Head of caudate nucleus (tissue), 42 donors: ENCODE measurements around the gene UMAD1.
"Not testable (repeated sequence)": the region's sequence is repeated elsewhere in the genome, so short reads cannot be mapped to it uniquely, and the experiment has no call there.

ENCODE experiments used
- DNase-seq, 42 donors: peaks; one replicate each; pipeline versions ENCODE4 v3.0.0 to v3.0.0-alpha.2; 2020 to 2021; ENCODE audit warnings: mixed read lengths in 7 of 42
- intact Hi-C: fragments of 100-400 bp; cut with DNase I; formaldehyde crosslinking; loops from one replicate; pipeline ENCODE4 v1.15.0; 2022

Gene UMAD1

GRCh38 chr7:7783001-7783400 is 142.4 kb downstream of the UMAD1 start:
- intact Hi-C loops: no loop called here
- DNase-seq: no peak

GRCh38 chr7:7785344-7785973 is 144.9 kb downstream of the UMAD1 start:
- no peak for DNase-seq
- intact Hi-C loops: no loop called here

DNA sequence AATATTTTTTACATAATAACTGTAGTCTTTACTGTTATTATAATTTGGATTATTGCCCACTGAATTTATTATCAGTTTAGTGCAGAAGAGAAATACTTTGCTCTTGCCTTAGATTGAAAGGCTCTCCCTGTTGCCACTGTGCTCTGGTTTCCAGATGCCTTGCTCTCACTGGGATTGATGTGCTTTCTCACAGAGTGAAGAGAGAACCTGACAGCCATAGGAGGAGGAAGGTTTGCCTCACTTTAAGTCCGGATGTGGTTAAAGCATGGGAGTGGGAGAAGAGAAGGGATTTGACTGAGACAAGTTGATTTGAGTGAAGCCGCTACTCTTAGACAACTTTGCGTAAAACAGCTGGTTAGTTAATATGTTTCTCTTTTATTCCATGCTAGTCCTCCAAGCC is 146.0 kb downstream of the UMAD1 start:
- intact Hi-C loops: no loop called here
- DNase-seq: no peak

DNA sequence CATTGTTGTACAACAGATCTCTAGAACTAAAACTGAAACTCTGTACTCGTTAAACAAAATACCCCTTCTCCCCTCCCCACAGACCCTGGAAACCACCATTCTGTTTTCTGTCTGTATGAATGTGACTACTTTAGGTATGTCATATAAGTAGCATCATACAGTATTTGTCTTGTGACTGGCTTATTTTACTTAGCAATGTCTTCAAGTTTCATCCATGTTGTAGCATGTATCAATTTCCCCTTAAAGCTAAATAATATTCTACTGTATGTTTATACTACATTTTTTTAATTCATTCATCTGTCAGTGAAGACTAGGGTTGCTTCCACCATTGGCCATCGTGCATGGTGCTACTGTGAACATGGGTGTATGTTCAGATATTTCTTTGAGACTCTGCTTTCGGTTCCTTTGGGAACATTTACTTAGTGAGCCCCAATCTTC is 149.0 kb downstream of the UMAD1 start:
- no peak for DNase-seq
- intact Hi-C loops: no loop called here

GRCh38 chr7:7790041-7790741 is 149.6 kb downstream of the UMAD1 start:
- no peak for DNase-seq
- intact Hi-C loops: no loop called here

GRCh38 chr7:7791523-7791922 is 151.0 kb downstream of the UMAD1 start:
- no peak for DNase-seq
- intact Hi-C loops: no loop called here

- intact Hi-C loops: no loop called here
- DNase-seq: no peak
Measured at GRCh38 chr7:7792056-7792455, 151.5 kb downstream of the UMAD1 start.

DNA sequence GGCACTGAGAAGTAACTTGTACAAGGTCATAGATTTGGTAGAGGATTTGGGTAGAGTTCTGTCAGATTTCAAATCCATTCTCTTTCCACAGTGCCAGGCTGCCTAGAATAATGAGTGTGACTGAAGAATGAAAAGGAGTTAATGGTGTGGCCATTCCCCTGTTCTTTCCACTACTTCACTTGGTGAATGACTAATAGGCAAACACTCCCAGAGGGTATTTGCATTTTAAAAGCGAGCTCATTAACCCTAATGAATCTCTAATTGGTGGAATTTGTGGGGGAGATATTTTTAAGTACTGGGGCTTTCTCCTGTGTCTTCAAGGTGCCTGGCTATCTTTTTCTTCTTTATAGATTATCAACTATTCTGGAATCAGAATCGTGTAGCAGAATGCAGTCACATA is 152.7 kb downstream of the UMAD1 start:
- no peak for DNase-seq
- intact Hi-C loops: no loop called here

DNA sequence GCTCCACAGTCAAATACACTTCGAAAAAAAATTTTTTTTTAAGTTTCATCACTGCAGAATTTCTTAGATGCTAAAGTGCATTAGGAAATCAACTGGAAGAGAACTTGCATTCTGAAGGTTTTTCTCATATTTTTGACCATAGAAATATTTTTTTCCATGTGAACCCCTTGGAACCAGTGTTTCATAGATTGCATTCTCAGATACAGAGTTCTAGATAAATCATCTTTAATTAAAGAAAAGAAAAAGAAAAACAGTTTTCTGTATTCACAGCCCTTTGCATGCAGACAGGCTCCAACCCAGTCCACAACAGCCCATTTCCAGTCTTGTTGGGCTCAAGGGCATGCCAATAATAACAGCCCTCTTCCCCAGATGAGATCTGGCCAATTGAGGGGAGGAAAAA is 153.4 kb downstream of the UMAD1 start:
- intact Hi-C loops: no loop called here
- DNase-seq: no peak

- intact Hi-C loops: no loop called here
Measured at GRCh38 chr7:7795203-7795602, 154.7 kb downstream of the UMAD1 start.

DNA sequence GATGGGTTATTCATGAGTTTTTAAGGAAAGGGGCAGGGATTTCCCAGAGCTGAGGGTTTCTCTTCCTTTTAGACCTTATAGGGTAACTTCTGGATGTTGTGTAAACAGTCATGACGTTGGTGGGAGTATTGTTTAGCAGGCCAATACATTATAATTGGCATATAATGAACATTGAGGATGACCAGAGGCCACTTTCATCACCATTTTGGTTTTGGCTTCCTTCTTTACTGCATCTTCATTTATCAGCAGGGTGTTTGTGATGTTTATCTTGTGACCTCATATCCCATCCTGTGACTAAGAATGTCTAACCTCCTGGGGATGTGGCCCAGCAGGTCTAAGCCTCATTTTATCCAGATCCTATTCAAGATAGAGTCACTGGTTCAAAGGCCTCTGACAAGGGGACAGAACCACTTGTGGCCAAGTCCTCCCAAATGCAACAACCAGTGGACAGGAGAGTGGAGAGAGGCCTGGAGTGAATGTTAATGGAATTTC is 155.1 kb downstream of the UMAD1 start:
- intact Hi-C loops: no loop called here
- no peak for DNase-seq

More at GRCh38 chr7:7795203-7795602, 154.7 kb downstream of the UMAD1 start:
- no peak for DNase-seq

- DNase-seq: no peak
- intact Hi-C loops: no loop called here
Measured at GRCh38 chr7:7798510-7798909, 158.0 kb downstream of the UMAD1 start.

DNA sequence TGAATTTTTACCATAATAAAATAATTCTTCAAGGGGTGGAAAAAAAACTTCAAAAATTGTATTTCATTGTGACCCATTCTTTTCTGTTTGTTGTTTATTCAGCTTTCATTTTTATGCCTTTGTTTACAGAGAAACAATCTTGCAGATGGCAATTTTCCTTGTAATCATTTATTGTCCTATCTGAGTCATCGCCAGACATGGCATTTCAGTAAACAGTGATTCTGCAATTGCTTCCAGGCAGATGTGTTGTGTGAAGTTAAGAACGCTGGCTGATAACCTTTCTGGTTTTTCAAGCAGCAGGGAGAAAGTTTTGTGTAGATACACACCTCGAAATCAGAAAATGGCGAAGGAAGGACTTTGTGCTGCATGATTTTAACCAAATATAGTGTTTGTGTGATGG is 158.6 kb downstream of the UMAD1 start:
- DNase-seq: no peak
- intact Hi-C loops: no loop called here

GRCh38 chr7:7802531-7802930 is 162.0 kb downstream of the UMAD1 start:
- intact Hi-C loops: no loop called here
- no peak for DNase-seq

- DNase-seq: no peak
- intact Hi-C loops: no loop called here
Measured at GRCh38 chr7:7803715-7804178, 163.2 kb downstream of the UMAD1 start.

GRCh38 chr7:7804822-7805221 is 164.3 kb downstream of the UMAD1 start:
- intact Hi-C loops, DNase-seq: not testable (repeated sequence)

GRCh38 chr7:7805511-7806153 is 165.1 kb downstream of the UMAD1 start:
- DNase-seq: no peak
- intact Hi-C loops: no loop called here

DNA sequence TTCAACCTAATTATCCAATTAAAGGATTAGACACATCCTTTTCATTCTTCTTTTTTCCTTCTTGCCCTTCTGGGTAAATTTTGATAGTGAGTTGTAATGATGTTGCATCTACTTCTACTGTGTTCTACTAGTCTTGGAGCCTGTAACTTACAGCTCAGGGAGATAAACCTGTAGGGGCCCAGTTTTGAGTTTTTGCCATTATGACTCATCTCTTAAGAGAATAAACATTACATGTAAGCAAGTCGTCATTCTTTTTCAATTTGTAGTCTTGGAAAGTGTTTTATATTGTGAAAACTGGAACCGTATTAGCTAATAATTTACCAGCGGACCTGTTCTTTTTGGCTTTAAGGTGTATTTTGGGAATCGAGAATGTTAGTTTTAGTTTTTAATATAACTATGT is 167.6 kb downstream of the UMAD1 start:
- intact Hi-C loops: no loop called here
- DNase-seq: no peak

GRCh38 chr7:7808626-7809025 is 168.1 kb downstream of the UMAD1 start:
- intact Hi-C loops: no loop called here
- DNase-seq: no peak

- no peak for DNase-seq
- intact Hi-C loops: no loop called here
Measured at GRCh38 chr7:7810380-7810779, 169.8 kb downstream of the UMAD1 start.
